Keratinocyte (primary cell): ENCODE data around the gene MTRR.

Experiments used
- CTCF ChIP-seq, 3 experiments: IDR thresholded peaks in 1 of 3; conservative IDR thresholded peaks in 1 of 3; optimal IDR thresholded peaks in 1 of 3; 2 replicates in 2 of 3; 3 replicates in 1 of 3; pipeline versions ENCODE3 to v1.5.1; 2011; ENCODE audit warnings: low read length in 3 of 3, mild to moderate bottlenecking in 3 of 3, moderate library complexity in 2 of 3, control low read depth in 1 of 3, inconsistent platforms in 1 of 3; ENCODE audit not compliant: insufficient read depth in 2 of 3; ENCODE audit errors: extremely low read depth in 1 of 3
- EZH2 ChIP-seq: IDR thresholded peaks from one replicate; pipeline ENCODE4 v1.6.1; 2012; ENCODE audit warnings: inconsistent platforms, mild to moderate bottlenecking, low read length, moderate library complexity

- TF ChIP-seq CTCF (optimal IDR thresholded peaks at IDR 0.05 in 1 of 3, IDR thresholded peaks at IDR 0.05 in 1 of 3, conservative IDR thresholded peaks at IDR 0.05 in 1 of 3; ENCODE audit: extremely low read depth in 1 of 3, insufficient read depth in 2 of 3, low read length in 3 of 3) (no peak), EZH2 (no peak)
Measured at GRCh38 chr5:7910738-7911428, 41.9 kb downstream of the MTRR start.
